Measurements from ENCODE around the gene BID.

DNA sequence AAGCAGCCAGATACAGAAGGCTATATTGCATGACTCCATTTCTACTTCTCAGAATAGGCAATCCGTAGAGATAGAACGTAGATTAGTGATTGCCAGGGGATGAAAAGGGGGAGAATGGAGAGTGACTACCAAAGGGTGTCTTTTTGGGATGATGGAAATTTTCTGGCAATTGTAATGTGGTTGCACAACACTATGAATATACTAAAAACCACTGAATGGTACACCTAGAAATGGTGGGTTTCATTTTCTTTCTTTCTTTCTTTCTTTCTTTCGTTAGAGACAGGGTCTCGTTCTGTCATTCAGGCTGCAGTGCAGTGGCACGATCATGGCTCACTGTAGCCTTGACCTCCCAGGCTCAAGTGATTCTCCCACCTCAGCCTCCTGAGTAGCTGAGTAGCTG is 54.4 kb downstream of the BID start:
- TF ChIP-seq POLR2A (IDR thresholded peaks at IDR 0.05), result no peak
- TF ChIP-seq, protein P1, sequence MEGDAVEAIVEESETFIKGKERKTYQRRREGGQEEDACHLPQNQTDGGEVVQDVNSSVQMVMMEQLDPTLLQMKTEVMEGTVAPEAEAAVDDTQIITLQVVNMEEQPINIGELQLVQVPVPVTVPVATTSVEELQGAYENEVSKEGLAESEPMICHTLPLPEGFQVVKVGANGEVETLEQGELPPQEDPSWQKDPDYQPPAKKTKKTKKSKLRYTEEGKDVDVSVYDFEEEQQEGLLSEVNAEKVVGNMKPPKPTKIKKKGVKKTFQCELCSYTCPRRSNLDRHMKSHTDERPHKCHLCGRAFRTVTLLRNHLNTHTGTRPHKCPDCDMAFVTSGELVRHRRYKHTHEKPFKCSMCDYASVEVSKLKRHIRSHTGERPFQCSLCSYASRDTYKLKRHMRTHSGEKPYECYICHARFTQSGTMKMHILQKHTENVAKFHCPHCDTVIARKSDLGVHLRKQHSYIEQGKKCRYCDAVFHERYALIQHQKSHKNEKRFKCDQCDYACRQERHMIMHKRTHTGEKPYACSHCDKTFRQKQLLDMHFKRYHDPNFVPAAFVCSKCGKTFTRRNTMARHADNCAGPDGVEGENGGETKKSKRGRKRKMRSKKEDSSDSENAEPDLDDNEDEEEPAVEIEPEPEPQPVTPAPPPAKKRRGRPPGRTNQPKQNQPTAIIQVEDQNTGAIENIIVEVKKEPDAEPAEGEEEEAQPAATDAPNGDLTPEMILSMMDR (IDR thresholded peaks at IDR 0.05 in 4 of 5, conservative IDR thresholded peaks at IDR 0.05 in 1 of 5), result no peak

Measured in gastrocnemius medialis (tissue), 4 donors.